ENCODE measurements around the gene PLA2G10.
A peak's percentile ranks its signal among the peaks of the same experiment; 100 is the strongest.
"Not testable (repeated sequence)": the region's sequence is repeated elsewhere in the genome, so short reads cannot be mapped to it uniquely, and the experiment has no call there.

The PLA2G10 gene

DNA sequence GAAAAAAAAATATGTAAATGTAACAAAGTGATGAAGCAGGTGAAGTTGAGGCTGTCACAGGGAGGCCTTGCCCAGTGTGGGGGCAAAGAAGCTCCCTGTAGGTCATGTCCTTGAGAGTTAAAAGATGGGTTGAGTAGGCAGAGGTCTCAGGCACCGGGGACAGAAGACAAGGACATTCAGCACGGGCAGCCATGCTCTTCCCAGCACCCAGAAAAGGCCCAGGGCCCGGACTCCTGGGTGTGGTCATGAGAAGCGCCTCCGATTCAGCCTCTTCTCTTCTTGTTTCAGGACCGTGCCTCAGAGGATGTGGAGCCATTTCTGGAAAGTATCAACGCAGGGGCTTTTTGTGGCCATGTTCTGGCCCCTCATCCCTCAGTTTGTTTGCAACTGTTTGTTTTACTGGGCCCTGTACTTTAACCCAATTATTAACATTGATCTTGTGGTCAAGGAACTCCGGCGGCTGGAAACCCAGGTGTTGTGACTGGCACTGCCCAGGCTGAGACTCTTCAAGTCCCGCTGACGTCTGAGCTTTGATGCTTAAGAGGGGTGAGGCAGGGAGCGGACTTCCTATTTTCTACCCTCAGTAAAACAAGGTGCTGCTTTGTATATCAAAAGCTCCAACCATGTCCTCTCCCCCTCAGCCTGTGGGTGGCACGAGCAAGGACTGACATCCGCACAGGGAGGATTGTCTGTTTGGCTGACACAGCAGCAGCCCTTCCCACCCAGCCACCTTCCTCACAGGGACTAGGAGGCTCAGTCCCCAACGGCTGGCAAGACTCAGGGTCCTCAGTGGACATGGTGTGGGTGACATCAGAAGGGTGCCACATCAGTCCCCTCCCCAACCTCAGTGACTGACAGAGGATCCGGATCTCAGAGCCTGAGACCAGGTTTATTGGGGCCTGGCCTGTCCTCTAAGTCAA is 26.5 kb downstream of the PLA2G10 start:
- no peak for DNase-seq (ENCODE audit: low read depth, low spot score)

DNA sequence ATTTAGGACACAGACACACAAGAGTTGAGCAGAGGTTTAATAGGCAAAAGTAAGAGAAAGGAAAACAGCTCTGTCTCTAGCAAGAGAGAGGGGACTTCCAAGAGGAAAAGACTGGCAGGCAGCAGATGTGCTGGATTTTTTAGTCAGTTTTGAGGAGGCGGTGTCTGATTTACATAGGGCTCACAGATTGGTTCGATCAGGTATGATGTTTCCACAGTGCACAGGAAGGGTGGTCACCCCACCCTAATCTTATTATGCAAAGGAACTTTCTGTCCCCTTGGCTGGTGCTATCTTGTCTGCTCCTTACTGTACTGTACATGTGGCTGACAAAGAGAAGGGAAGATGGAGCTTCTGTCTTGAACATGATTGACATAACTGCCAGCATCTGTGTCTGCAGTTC is 36.0 kb downstream of the PLA2G10 start:
- DNase-seq (ENCODE audit: low read depth, low spot score), result no peak

DNA sequence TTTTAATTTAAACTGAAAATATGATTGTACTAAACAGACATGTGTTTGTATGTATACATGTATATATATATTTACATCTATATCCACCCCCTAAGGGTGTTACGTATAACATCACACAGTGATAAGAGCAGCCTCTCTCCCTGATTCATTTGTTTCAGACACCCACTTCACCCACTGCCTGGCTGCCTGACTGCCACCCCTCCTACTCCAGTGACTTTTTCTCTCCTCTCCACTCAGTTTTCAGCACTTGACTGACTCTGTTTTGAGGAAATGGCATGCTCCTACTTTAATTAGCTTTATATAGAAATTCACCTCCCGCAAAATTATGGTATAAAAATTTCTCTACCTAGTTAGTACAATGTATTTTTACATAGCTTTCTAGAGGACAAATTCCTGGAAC is 41.4 kb downstream of the PLA2G10 start:
- no peak for DNase-seq (ENCODE audit: low read depth, low spot score)

DNA sequence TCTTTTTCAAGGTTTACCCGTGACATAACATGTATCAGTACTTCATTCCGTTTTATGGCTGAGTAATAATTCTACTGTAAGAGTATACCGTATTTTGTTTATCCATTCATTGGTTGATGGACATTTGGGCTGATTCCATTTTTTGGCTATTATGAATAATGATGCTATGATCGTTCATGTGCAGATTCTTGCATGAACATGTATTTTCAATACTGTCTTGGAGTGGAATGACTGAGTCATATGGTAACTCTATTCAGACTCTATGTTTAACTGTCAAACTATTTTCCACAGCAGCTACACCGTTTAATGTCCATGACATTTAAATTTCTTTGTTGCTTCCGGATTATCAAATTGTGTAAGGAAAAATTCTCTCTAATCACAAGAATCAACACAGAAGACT is 43.5 kb downstream of the PLA2G10 start:
- DNase-seq (ENCODE audit: low read depth, low spot score), result no peak

DNA sequence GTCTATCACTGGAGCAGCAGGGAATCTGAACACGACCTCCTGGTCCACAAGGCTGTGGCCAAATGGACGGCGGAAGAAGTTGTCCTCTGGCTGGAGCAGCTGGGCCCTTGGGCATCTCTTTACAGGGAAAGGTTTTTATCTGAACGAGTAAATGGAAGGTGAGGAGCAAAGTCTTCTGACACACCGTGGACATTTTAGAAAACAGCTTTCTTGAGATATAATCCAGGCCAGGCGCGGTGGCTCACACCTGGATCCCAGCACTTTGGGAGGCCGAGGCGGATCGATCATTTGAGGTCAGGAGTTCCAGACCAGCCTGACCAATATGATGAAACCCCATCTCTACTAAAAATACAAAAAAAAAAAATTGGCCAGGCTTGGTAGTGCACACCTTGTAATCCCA is 44.3 kb downstream of the PLA2G10 start:
- DNase-seq (ENCODE audit: low read depth, low spot score), result no peak

DNA sequence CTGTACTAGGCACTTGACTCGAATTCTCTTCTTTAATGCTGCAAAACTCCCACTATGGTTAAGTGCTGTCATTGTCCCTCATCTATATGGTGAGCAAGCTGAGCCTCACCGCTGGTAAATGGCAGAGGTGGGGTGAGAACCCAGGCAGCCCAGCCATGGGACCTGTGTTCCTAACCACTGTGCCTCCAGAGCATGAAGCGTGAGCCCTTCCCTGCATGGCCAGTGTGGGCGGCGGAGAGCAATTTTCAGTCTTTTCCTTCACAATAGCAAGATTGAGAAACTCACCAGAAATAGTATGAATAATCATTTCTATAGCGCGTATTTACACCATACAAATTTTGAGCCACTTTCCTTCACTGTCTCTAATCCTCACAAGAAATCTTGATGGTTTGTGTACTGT is 52.2 kb downstream of the PLA2G10 start:
- no peak for DNase-seq (ENCODE audit: low read depth, low spot score)

DNA sequence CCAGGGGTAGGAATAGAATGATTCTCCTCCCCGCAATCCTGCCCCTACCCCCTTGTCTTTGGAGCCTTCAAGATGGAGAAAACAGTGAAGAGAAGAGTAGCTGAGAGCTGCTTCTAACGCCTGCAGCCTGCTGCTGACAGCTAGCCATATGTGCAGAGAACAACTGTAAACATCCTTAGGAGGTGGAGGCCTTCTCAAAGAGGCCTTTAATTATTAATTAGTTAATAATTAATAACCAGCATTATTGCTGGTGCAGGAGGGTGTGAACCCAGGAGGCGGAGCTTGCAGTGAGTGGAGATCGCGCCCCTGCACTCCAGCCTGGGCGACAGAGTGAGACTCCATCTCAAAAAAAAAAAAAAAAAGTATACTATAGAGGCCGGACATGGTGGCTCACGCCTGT is 52.9 kb downstream of the PLA2G10 start:
- no peak for DNase-seq (ENCODE audit: low read depth, low spot score)

DNA sequence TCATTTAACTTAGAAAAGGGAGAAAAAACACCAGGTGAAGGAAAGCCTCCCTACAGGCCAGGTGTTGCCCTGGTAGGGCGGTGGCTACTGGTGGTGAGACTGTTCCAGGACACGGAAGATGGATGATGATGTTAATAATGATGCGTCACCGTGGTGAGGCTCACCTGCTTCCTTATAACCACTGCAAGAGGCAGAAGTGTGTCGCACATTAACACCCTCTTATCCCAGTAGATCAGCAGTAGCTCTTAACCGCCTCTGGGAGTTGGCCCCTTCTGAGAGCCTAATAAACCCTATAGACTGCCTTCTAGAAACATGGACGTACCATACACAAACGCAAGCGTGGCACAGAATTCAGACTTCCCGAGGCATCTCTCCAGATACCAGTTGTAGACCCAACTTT is 53.6 kb downstream of the PLA2G10 start:
- no peak for DNase-seq (ENCODE audit: low read depth, low spot score)

DNA sequence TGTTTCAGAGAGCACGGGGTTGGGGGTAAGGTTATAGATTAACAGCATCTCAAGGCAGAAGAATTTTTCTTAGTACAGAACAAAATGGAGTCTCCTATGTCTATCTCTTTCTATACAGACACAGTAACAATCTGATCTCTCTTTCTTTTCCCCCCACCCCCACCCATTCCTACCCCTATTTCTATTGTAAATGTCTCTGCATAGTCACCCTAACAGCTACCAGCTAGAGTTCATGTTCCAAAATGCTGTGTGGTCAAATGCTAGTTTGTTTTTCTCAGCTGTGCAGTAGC is 57.2 kb downstream of the PLA2G10 start:
- not testable (repeated sequence) for DNase-seq (ENCODE audit: low read depth, low spot score)

DNA sequence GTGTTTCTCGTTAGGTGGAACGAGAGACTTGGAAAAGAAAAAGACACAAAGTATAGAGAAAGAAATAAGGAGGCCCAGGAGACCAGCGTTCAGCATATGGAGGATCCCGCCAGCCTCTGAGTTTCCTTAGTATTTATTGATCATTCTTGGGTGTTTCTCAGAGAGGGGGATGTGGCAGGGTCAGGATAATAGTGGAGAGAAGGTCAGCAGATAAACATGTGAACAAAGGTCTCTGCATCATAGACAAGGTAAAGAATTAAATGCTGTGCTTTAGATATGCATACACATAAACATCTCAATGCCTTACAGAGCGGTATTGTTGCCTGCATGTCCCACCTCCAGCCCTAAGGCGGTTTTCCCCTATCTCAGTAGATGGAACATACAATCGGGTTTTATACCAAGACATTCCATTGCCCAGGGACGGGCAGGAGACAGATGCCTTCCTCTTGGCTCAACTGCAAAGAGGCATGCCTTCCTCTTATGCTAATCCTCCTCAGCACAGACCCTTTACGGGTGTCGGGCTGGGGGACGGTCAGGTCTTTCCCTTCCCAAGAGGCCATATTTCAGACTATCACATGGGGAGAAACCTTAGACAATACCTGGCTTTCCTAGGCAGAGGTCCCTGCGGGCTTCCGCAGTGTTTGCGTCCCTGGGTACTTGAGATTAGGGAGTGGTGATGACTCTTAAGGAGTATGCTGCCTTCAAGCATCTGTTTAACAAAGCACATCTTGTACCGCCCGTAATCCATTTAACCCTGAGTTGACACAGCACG is 57.7 kb downstream of the PLA2G10 start:
- DNase-seq (ENCODE audit: low read depth, low spot score), result not testable (repeated sequence)

DNA sequence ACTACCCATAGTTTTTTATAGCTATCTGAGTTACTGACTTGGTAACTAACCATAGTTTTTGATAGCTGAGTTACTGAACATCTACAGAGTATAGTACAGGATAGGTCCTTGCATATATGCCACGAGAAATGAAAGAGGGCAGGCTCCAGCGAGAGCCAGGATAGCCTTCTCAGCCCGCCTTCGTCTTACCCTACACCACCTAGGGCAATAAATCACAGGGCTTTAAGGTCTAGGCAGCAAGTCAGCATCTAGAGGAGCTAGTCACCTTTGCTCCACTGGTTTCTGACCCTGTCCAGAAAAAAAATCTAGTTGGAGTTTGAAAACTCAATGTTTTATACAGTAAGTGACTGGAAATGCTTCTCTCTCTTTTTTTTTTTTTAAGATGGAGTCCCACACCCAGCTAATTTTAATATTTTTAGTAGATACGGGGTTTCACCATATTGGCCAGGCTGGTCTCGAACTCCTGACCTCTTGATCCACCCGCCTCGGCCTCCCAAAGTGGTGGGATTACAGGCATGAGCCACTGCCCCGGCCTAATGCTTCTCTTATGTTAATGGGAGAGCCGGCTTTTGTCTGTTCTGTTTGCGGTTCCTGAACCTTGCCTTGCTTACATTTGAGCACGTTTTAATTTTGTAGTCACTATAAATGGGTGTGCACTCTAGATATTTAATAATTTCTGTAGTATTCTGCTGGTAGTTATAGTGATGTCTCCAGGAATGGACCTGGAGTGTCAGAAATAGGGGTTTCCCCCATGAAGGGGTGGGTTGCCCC is 58.5 kb downstream of the PLA2G10 start:
- DNase-seq (ENCODE audit: low read depth, low spot score), result no peak

DNA sequence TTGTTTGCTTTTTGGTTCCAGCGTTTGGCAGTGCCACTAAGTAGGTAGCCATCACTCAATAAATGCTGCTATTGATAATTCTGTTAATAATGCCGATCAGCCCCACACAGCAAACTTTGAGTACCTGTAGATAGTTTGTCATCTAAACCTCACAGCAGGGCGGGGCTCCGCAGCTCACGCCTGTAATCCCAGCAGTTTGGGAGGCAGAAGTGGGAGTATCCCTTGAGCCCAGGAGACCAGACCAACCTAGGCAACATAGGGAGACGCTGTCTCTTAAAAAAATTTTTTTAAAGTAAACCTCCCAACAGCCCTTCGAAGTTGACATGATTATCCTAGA is 59.8 kb downstream of the PLA2G10 start:
- no peak for DNase-seq (ENCODE audit: low read depth, low spot score)

DNA sequence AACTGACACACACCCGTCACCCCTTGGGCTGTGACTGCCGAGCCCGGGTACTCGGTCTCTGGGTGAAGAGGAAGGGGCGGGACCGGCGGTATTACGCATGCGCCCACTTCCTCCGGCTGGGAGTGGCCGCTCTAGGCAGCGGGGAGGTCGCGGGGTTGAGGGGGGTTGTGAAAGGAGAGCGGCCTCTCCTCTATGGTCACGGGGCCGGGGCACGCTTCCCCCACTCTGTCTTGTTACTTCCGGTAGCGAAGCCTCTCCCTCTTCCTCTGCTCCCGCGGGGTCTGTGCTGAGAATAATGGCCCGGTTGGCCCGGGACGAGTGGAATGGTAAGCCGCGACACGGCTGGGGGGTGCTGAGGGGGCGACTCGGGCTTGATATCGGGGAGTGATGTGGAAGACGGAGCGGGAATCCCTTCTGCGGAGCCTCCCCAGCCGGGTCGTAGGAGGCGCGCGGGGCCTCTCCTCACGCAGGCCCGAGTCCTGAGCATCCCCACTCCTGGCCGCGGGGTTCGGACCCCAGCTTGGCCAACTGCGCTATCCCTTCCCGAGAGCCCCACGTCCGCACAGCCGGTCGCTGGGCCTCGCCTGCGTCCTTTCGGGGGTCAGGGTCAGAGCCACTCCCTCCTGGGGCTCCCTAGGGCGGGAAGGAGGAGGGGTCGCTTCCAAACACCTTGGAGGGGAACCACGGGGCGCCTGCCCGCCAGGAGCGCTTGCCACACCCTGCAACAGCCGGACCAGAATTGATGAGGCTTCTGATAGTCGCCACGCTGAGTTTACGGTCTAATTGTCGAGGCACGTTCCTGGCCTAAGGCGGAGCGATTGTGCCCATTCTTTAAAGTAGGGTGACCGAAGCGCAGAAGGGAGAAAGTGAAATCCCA is 61.2 kb downstream of the PLA2G10 start, which contains the start of gene BFAR:
Gene BFAR, plus strand, starts transcription at position 259 of the 877 bp plus-strand sequence. CDS start 11,396 bp downstream, outside the sequence.
- DNase-seq (ENCODE audit: low read depth, low spot score), result peak; percentile 84

DNA sequence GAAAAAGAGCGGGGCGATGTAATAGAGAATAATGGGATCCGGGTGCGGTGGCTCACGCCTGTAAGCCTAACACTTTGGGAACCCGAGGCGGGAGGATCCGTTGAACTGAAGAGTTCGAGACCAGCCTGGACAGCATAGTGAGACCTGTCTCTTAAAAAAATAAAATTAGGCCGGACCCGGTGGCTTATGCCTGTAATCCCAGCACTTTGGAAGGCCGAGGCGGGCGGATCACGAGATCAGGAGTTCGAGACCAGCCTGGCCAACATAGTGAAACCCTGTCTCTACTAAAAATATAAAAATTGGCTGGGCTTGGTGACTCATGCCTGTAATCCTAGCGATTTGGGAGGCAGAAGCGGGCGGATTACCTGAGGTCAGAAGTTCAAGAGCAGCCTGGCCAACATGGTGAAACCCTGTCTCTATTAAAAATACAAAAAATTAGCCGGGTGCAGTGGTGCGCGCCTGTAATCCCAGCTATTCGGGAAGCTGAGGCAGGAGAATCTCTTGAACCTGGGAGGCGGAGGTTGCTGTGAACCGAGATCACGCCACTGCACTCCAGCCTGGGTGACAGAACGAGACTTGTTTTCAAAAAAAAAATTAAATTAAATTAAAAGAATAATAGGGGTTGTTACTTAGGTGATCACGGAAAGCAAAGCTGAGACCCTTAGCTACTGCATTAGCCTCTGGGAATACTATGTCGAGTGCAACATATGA is 63.3 kb downstream of the PLA2G10 start:
- not testable (repeated sequence) for DNase-seq (ENCODE audit: low read depth, low spot score)

DNA sequence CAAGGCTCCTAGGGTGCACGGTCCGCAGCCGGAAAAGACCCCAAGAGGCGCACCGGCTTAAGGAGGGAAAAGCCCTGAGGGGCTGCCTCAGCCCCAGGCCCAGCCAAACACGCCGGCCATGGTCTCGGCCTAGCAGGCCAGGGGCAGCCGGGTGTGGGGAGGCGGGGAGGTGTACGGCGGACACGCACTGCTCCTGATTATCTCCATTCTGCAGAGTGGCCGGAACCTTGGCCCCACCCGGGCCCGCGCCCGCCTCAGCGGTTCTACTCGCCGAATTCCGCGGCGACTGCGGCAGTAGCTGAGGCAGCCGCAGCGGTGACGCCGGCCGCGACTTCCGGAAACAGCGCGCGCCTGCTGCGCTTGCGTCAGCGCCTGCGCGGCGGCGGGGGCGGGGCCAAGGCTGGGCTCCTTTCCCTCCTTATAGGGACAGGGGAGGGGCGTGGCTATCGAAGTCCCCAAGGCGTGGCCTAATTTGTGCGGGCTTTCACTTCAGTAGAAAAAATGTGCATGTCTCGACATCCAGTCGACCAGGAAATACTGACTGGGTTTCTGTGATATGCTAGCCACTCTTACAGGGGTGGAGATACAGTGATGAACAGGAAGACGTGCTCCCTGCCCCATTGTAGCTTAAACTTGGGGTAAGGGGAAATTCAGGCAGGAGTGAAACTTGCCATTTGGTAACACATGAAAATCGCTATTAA is 64.0 kb downstream of the PLA2G10 start, which contains the start of gene PARN:
Gene PARN, minus strand, starts transcription at position 342 of the 701 bp plus-strand sequence. Its CDS starts 135 bp downstream, at position 207.
- DNase-seq (ENCODE audit: low read depth, low spot score), result peak; percentile 80

DNA sequence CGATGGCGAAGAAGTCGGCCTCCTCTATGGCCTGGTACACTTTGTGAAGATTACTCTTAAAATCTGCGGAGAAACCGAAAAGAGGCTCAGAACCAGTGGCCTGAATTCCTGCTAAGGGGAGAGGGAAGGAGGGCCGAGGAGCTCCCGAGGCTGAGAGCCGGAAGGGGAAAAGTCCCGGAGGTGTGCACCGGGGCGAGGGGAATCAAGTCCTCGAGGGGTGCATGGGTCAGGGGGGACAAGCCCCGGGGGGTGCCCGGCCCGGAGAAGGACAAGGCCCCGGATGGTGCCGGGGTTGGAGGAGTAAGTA is 64.5 kb downstream of the PLA2G10 start:
- no peak for DNase-seq (ENCODE audit: low read depth, low spot score)

DNA sequence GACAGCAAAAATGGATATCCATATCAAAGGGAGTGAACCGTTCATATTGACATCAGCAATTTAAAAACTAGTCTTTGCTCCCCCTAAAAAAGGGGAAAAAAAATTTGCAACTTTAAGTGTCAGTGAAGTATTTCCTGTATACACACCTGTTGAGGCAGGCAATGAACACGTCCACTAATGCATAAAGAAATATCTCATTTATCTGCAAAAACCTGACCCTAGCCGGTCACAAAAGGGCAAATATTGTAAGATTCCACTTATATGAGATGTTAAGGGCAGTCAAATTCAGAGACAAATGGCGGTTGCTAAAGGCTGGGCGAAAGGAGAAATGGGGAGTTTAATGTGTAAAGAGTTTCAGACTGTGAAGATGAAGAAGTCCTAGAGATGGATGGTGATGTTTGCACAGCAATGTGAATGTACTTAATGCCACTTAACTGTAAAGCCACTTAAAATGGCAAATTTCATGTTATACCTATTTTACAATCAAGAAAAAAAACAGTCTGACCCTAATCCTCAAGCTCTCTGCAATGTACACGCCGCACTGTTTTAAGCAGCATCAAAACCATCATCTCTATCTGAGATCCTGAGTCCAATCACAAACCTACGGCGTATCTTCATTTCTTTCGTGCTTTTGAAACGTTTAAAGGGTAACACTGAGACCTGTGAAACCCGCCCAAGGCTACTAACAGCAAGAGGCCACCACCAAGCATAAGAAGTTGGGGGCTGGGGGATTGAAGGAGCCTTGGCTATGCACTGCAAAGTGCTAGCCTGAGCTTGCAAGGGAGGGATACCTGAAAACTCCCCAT is 65.1 kb downstream of the PLA2G10 start:
- no peak for DNase-seq (ENCODE audit: low read depth, low spot score)

DNA sequence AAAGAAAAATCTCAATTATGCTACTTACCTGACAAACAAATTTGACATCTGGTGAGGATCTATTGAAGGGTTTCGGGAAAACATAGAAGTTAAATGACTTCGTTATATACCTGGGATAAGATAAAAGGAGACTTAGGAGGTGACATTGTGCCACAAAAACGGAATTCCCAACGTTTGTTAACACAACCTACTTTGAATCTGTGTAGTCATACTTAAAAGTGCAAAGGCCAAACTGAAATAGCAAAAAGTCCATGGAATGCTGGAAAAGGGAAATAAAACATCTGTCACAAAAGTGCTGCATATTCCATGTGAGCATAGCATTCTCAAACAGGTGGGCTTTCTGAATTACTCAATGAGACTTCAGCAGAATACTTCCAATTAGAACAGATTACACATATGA is 67.0 kb downstream of the PLA2G10 start:
- DNase-seq (ENCODE audit: low read depth, low spot score), result no peak

All from iPS DF 19.7 (cell line).